Natural killer cell (primary cell): ENCODE results near the gene PPFIBP2. TPM values are rescaled to one million over a fixed set of nuclear protein-coding genes. Genes with fewer than 3 reads are reported as not detected.

ENCODE experiments used
- ATAC-seq, 3 donors: fragments of 150-1000 bp in 2 of 3; fragments of 200-7000 bp in 1 of 3; cut with Tn5 transposase; 1 replicate in 1 of 3; 2 replicates in 2 of 3; pipeline ENCODE4 v1.10.0; 2021; ENCODE audit warnings: mild to moderate bottlenecking in 2 of 3, moderate library complexity in 2 of 3
- DNase-seq, 2 donors: peaks; one replicate each; pipeline versions ENCODE4 v3.0.0 to v3.0.0-alpha.2; 2013 to 2021; ENCODE audit warnings: mixed read lengths in 1 of 2
- H3K27ac ChIP-seq: one replicate; pipeline ENCODE4 v1.5.1; 2013; ENCODE audit warnings: mild to moderate bottlenecking, low read length
- H3K27me3 ChIP-seq: one replicate; pipeline ENCODE4 v1.6.1; 2013; ENCODE audit warnings: low read length; ENCODE audit not compliant: control insufficient read depth, insufficient read depth
- H3K36me3 ChIP-seq: one replicate; pipeline ENCODE4 v1.6.1; 2013; ENCODE audit warnings: low read length; ENCODE audit not compliant: control insufficient read depth, insufficient read depth
- H3K4me1 ChIP-seq: one replicate; pipeline ENCODE4 v1.6.1; 2013; ENCODE audit warnings: low read length; ENCODE audit not compliant: control insufficient read depth, insufficient read depth
- H3K4me3 ChIP-seq: one replicate; pipeline ENCODE4 v1.5.1; 2013; ENCODE audit warnings: low read length
- H3K9me3 ChIP-seq: one replicate; pipeline ENCODE4 v1.6.1; 2013; ENCODE audit warnings: low read length; ENCODE audit not compliant: control insufficient read depth, insufficient read depth
- H3K27ac Mint-ChIP-seq, 2 donors: one replicate each; pipeline ENCODE4 v1.8.0; 2022; ENCODE audit warnings: mild to moderate bottlenecking in 2 of 2, mixed read lengths in 2 of 2, moderate library complexity in 1 of 2
- H3K27me3 Mint-ChIP-seq, 2 donors: one replicate each; pipeline ENCODE4 v1.8.0; 2022; ENCODE audit warnings: low read depth in 2 of 2, mixed read lengths in 2 of 2
- H3K36me3 Mint-ChIP-seq: one replicate; pipeline ENCODE4 v1.8.0; 2022; ENCODE audit warnings: mixed read lengths
- H3K4me1 Mint-ChIP-seq, 2 donors: one replicate each; pipeline ENCODE4 v1.8.0; 2022; ENCODE audit warnings: mixed read lengths in 2 of 2
- H3K4me3 Mint-ChIP-seq: one replicate; pipeline ENCODE4 v1.8.0; 2022; ENCODE audit warnings: mild to moderate bottlenecking, moderate library complexity, mixed read lengths
- H3K9me3 Mint-ChIP-seq, 2 donors: one replicate each; pipeline ENCODE4 v1.8.0; 2022; ENCODE audit warnings: mixed read lengths in 2 of 2
- CTCF ChIP-seq: fragments of 200-600 bp; IDR thresholded peaks from one replicate; pipeline ENCODE4 v1.8.0; 2022; ENCODE audit warnings: antibody characterized with exemption
- WGBS: methylation state at CpG from one replicate; pipeline ENCODE4 v1.1.7; 2013; ENCODE audit warnings: missing lambda C conversion rate; ENCODE audit not compliant: insufficient coverage; 5-methylcytosine and 5-hydroxymethylcytosine counted together
- intact Hi-C: fragments of 100-400 bp; cut with micrococcal nuclease; formaldehyde crosslinking; loops from one replicate; pipeline ENCODE4 v1.14.2; 2022
- total RNA-seq, 4 donors: library from RNA; stranded (reverse); fragments of 120-200 nt in 1 of 4; gene quantifications; one replicate each; pipeline versions ENCODE4 v1.2.3 to v1.2.4, GENCODE V29; 2013 to 2022

Gene PPFIBP2
- total RNA-seq, 3 donors from 2014 or later (not counting 1 experiment from before 2014, with no cell fraction given): 15.1 to 23.7 (median 23.1) TPM

- H3K36me3 Mint-ChIP-seq: no peaks in the 10 kb centered on the region
- H3K36me3 ChIP-seq: peaks cover 6% of the 10 kb centered on the region
These were observed 99.6 kb downstream of the PPFIBP2 start for GRCh38 chr11:7613394-7613720.

GRCh38 chr11:7614656-7615055 is 100.9 kb downstream of the PPFIBP2 start:
- no peaks in the 10 kb centered on the region for H3K27me3 ChIP-seq
- Mint-ChIP-seq H3K4me1 (no peaks in the 10 kb centered on the region), H3K36me3 (no peaks in the 10 kb centered on the region), H3K27ac (no peak overlapping the region), H3K9me3 (no peaks in the 10 kb centered on the region), H3K27me3 (no peaks in the 10 kb centered on the region), H3K4me3 (no peak overlapping the region)
- ATAC-seq (no peak), DNase-seq (no peak)
- H3K9me3 ChIP-seq: no peaks in the 10 kb centered on the region
- no peaks in the 10 kb centered on the region for H3K4me1 ChIP-seq
- H3K27ac ChIP-seq: no peak overlapping the region
- peaks cover 6% of the 10 kb centered on the region for H3K36me3 ChIP-seq
- intact Hi-C loops: no loop called here
- no peak overlapping the region for H3K4me3 ChIP-seq
- TF ChIP-seq CTCF: no peak

More at GRCh38 chr11:7613394-7613720, 99.6 kb downstream of the PPFIBP2 start:
- intact Hi-C loops: no loop called here
- Mint-ChIP-seq H3K4me3 (no peak overlapping the region), H3K9me3 (no peaks in the 10 kb centered on the region), H3K27ac (no peak overlapping the region), H3K27me3 (no peaks in the 10 kb centered on the region), H3K4me1 (no peaks in the 10 kb centered on the region)
- no peak for DNase-seq
- H3K4me3 ChIP-seq: no peak overlapping the region
- H3K9me3 ChIP-seq: no peaks in the 10 kb centered on the region
- H3K4me1 ChIP-seq: no peaks in the 10 kb centered on the region
- no peak for TF ChIP-seq CTCF
- 86% methylated on average over 4 of the region's 4 CpGs for WGBS
- H3K27ac ChIP-seq: no peak overlapping the region
- no peak for ATAC-seq
- no peaks in the 10 kb centered on the region for H3K27me3 ChIP-seq

GRCh38 chr11:7617032-7617431 is 103.2 kb downstream of the PPFIBP2 start:
- Histone ChIP-seq H3K36me3 (no peaks in the 10 kb centered on the region), H3K4me1 (no peaks in the 10 kb centered on the region), H3K27me3 (no peaks in the 10 kb centered on the region), H3K9me3 (no peaks in the 10 kb centered on the region), H3K4me3 (no peak overlapping the region), H3K27ac (no peak overlapping the region)
- Mint-ChIP-seq H3K4me3 (no peak overlapping the region), H3K27ac (no peak overlapping the region), H3K27me3 (no peaks in the 10 kb centered on the region), H3K9me3 (no peaks in the 10 kb centered on the region), H3K36me3 (no peaks in the 10 kb centered on the region), H3K4me1 (no peaks in the 10 kb centered on the region)
- TF ChIP-seq CTCF: no peak
- intact Hi-C loops: no loop called here
- 95% methylated on average over 8 of the region's 8 CpGs for WGBS
- ATAC-seq (no peak), DNase-seq (no peak)

- Mint-ChIP-seq H3K27me3 (no peaks in the 10 kb centered on the region), H3K9me3 (no peaks in the 10 kb centered on the region), H3K4me3 (no peak overlapping the region), H3K4me1 (no peaks in the 10 kb centered on the region), H3K27ac (no peak overlapping the region), H3K36me3 (no peaks in the 10 kb centered on the region)
- H3K36me3 ChIP-seq: no peaks in the 10 kb centered on the region
- ATAC-seq (no peak), DNase-seq (no peak)
- no peaks in the 10 kb centered on the region for H3K9me3 ChIP-seq
- H3K4me3 ChIP-seq: no peak overlapping the region
- WGBS: 92% methylated on average over 3 of the region's 3 CpGs
- no peak overlapping the region for H3K27ac ChIP-seq
- no peak for TF ChIP-seq CTCF
- intact Hi-C loops: no loop called here
- no peaks in the 10 kb centered on the region for H3K4me1 ChIP-seq
- H3K27me3 ChIP-seq: no peaks in the 10 kb centered on the region
These were observed 105.5 kb downstream of the PPFIBP2 start for GRCh38 chr11:7619322-7619721.
